LNCAP (cell line): ENCODE measurements around the gene FSIP1.
A peak's percentile ranks its signal among the peaks of the same experiment; 100 is the strongest.

Experiments
- CTCF ChIP-seq: fragments of 450-650 bp; IDR thresholded peaks from 2 replicates; pipeline ENCODE4 v1.5.1; 2017; ENCODE audit warnings: mild to moderate bottlenecking

The FSIP1 gene

GRCh38 chr15:39817892-39818291 is 35.3 kb upstream of the FSIP1 start:
- TF ChIP-seq CTCF, result no peak

- no peak for TF ChIP-seq CTCF
Measured at GRCh38 chr15:39814489-39814888, 31.8 kb upstream of the FSIP1 start.

GRCh38 chr15:39808909-39809308 is 26.3 kb upstream of the FSIP1 start:
- no peak for TF ChIP-seq CTCF

- no peak for TF ChIP-seq CTCF
Measured at GRCh38 chr15:39807791-39808190, 25.1 kb upstream of the FSIP1 start.

- no peak for TF ChIP-seq CTCF
Measured at GRCh38 chr15:39804026-39804425, 21.4 kb upstream of the FSIP1 start.

- TF ChIP-seq CTCF, result no peak
Measured at GRCh38 chr15:39803016-39803415, 20.4 kb upstream of the FSIP1 start.

GRCh38 chr15:39801641-39802309 is 19.1 kb upstream of the FSIP1 start:
- TF ChIP-seq CTCF, result peak; percentile 51

GRCh38 chr15:39799552-39800011 is 16.9 kb upstream of the FSIP1 start:
- no peak for TF ChIP-seq CTCF
